Testis (tissue), 2 donors: ENCODE measurements around the gene TMEM9.

Source experiments
- POLR2A ChIP-seq: fragments of 450-650 bp; IDR thresholded peaks from one replicate; pipeline ENCODE4 v1.6.1; 2017; ENCODE audit warnings: antibody characterized with exemption, mild to moderate bottlenecking, moderate library complexity
- TF ChIP-seq, protein P1 (sequence below), 3 experiments: fragments of 450-650 bp in 2 of 3; fragments of 200-600 bp in 1 of 3; sonication (generic) in 1 of 3; IDR thresholded peaks; one replicate each; pipeline ENCODE4 v1.5.1; 2016 to 2019; ENCODE audit warnings: antibody characterized with exemption in 3 of 3, mild to moderate bottlenecking in 2 of 3, moderate library complexity in 1 of 3

DNA sequence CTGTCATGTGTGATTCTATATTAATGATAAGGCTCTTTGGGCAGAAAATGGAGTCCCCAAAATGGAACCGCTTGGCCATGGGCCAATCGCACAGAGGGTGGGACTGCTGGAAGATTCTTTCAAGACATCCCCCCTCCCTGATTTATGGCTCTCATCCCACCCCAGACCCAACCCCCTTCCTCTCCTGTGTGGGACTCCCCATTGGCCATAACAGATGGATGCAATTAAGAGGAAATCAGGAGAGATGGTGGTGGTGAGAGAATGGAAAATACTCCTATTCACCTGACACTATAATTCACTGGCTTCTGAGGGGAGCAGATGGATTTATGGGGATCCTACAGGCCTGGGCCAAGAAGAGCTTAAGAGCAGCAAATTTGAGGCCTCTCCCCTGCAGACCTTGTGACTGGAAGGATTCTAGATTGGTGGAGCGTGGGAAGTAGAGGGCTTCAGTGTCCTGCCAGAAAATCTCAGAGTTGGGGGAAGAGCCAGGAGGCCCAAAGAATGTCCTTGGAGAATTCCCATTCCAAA, 38.1 kb upstream of the TMEM9 start:
- TF ChIP-seq, protein P1, sequence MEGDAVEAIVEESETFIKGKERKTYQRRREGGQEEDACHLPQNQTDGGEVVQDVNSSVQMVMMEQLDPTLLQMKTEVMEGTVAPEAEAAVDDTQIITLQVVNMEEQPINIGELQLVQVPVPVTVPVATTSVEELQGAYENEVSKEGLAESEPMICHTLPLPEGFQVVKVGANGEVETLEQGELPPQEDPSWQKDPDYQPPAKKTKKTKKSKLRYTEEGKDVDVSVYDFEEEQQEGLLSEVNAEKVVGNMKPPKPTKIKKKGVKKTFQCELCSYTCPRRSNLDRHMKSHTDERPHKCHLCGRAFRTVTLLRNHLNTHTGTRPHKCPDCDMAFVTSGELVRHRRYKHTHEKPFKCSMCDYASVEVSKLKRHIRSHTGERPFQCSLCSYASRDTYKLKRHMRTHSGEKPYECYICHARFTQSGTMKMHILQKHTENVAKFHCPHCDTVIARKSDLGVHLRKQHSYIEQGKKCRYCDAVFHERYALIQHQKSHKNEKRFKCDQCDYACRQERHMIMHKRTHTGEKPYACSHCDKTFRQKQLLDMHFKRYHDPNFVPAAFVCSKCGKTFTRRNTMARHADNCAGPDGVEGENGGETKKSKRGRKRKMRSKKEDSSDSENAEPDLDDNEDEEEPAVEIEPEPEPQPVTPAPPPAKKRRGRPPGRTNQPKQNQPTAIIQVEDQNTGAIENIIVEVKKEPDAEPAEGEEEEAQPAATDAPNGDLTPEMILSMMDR (IDR thresholded peaks at IDR 0.05): no peak
- no peak for TF ChIP-seq POLR2A
